ENCODE data around the gene SCYL2. TPM values are rescaled to one million over a fixed set of nuclear protein-coding genes. Genes with fewer than 3 reads are reported as not detected.
A peak's percentile ranks its signal among the peaks of the same experiment; 100 is the strongest.

Gene SCYL2
- total and polyA plus RNA-seq, 4 donors: 10.0 to 32.5 (median 18.9) TPM

GRCh38 chr12:100337299-100337698 is 70.3 kb downstream of the SCYL2 start (continued):
- no peak for TF ChIP-seq CTCF (IDR thresholded peaks at IDR 0.05; ENCODE audit: low read depth, low read length, missing input control)

GRCh38 chr12:100337727-100338126 is 70.8 kb downstream of the SCYL2 start:
- TF ChIP-seq YY1 (IDR thresholded peaks at IDR 0.05) (peak; percentile 33), RXRA (IDR thresholded peaks at IDR 0.05) (peak; percentile 44 to 67), GABPA (IDR thresholded peaks at IDR 0.05 in 1 of 2, conservative IDR thresholded peaks at IDR 0.05 in 1 of 2) (no peak), RAD21 (IDR thresholded peaks at IDR 0.05) (peak; percentile 30 to 40), HNF4G (IDR thresholded peaks at IDR 0.05) (no peak), JUND (IDR thresholded peaks at IDR 0.05) (peak in 1 of 2 donors; percentile 7), ZBTB33 (IDR thresholded peaks at IDR 0.05) (peak; percentile 8)
- Histone ChIP-seq H3K36me3 (ENCODE audit: control insufficient read depth in 4 of 4, insufficient read depth in 3 of 4, low read depth in 1 of 4, low read length in 3 of 4) (peaks cover 0 to 33% (median 17%) of the 10 kb centered on the region in 4 donors), H3K9ac (ENCODE audit: low read depth in 1 of 2, low read length in 2 of 2) (no peak overlapping the region), H3K27me3 (ENCODE audit: control insufficient read depth in 4 of 4, insufficient read depth in 4 of 4, low read length in 3 of 4) (no peaks in the 10 kb centered on the region), H3K4me3 (ENCODE audit: low read depth in 1 of 3, low read length in 3 of 3) (no peak overlapping the region), H3K27ac (ENCODE audit: low read depth in 1 of 2, low read length in 2 of 2) (peak overlapping the region in 1 of 2 donors; percentile 4), H3K4me1 (ENCODE audit: control insufficient read depth in 4 of 4, insufficient read depth in 4 of 4, low read length in 3 of 4) (peaks cover 0 to 12% (median 8%) of the 10 kb centered on the region in 4 donors), H3K9me3 (ENCODE audit: control insufficient read depth in 4 of 4, low read length in 3 of 4) (no peaks in the 10 kb centered on the region)
- DNase-seq (ENCODE audit: low spot score): no peak

GRCh38 chr12:100339071-100339470 is 72.1 kb downstream of the SCYL2 start:
- H3K27me3 ChIP-seq (ENCODE audit: control insufficient read depth in 4 of 4, insufficient read depth in 4 of 4, low read length in 3 of 4): no peaks in the 10 kb centered on the region
- peaks cover 0 to 27% (median 16%) of the 10 kb centered on the region in 4 donors for H3K36me3 ChIP-seq (ENCODE audit: control insufficient read depth in 4 of 4, insufficient read depth in 3 of 4, low read depth in 1 of 4, low read length in 3 of 4)
- H3K4me1 ChIP-seq (ENCODE audit: control insufficient read depth in 4 of 4, insufficient read depth in 4 of 4, low read length in 3 of 4): peaks cover 0 to 12% (median 8%) of the 10 kb centered on the region in 4 donors
- H3K4me3 ChIP-seq (ENCODE audit: low read depth in 1 of 3, low read length in 3 of 3): no peak overlapping the region
- H3K9ac ChIP-seq (ENCODE audit: low read depth in 1 of 2, low read length in 2 of 2): no peak overlapping the region
- TF ChIP-seq ATF3 (IDR thresholded peaks at IDR 0.05): no peak
- TF ChIP-seq HNF4A (conservative IDR thresholded peaks at IDR 0.05): no peak
- TF ChIP-seq CTCF (IDR thresholded peaks at IDR 0.05; ENCODE audit: low read depth, low read length, missing input control): no peak
- TF ChIP-seq HNF4G (IDR thresholded peaks at IDR 0.05): no peak
- TF ChIP-seq JUND (IDR thresholded peaks at IDR 0.05): no peak
- TF ChIP-seq ZBTB33 (IDR thresholded peaks at IDR 0.05): no peak
- no peak for TF ChIP-seq NR2F2 (IDR thresholded peaks at IDR 0.05)
- no peak for TF ChIP-seq YY1 (IDR thresholded peaks at IDR 0.05)
- no peak for TF ChIP-seq FOXA2 (IDR thresholded peaks at IDR 0.05)
- no peak for TF ChIP-seq REST (IDR thresholded peaks at IDR 0.05)
- TF ChIP-seq MAX (IDR thresholded peaks at IDR 0.05): no peak
- no peak for TF ChIP-seq RXRA (IDR thresholded peaks at IDR 0.05)
- DNase-seq (ENCODE audit: low spot score): no peak
- H3K9me3 ChIP-seq (ENCODE audit: control insufficient read depth in 4 of 4, low read length in 3 of 4): no peaks in the 10 kb centered on the region
- H3K27ac ChIP-seq (ENCODE audit: low read depth in 1 of 2, low read length in 2 of 2): no peak overlapping the region

All from liver (tissue), 9 donors.